Spleen (tissue), 7 donors: ENCODE measurements around the gene JAM3.

Experiments used
- CTCF ChIP-seq, 11 experiments: fragments of 200-600 bp in 7 of 11; fragments of 450-650 bp in 4 of 11; sonication (generic) in 4 of 11; IDR thresholded peaks in 8 of 11; conservative IDR thresholded peaks in 3 of 11; 1 replicate in 7 of 11; 2 replicates in 4 of 11; pipeline versions ENCODE4 v1.4.0 to v1.8.0; 2016 to 2021; ENCODE audit warnings: antibody characterized with exemption in 11 of 11, inconsistent platforms in 4 of 11, mild to moderate bottlenecking in 1 of 11
- POLR2A ChIP-seq, 3 donors: fragments of 450-650 bp; IDR thresholded peaks; one replicate each; pipeline ENCODE4 v1.5.1; 2017; ENCODE audit warnings: antibody characterized with exemption in 3 of 3, mild to moderate bottlenecking in 1 of 3
- POLR2AphosphoS5 ChIP-seq, 3 donors: sonication (generic); formaldehyde crosslinking; IDR thresholded peaks; one replicate each; pipeline ENCODE4 v1.5.1; 2017; ENCODE audit warnings: antibody characterized with exemption in 3 of 3
- donor health status: DM: no; HTN: no; CAD: no; lungs with moderate emphysema.
- donor health status: DM: no; HTN: no; CAD: no.
- donor health status: DM: no; HTN: no; CAD: no.

GRCh38 chr11:134033696-134034491, 35.0 kb upstream of the JAM3 start:
- no peak for TF ChIP-seq POLR2A (IDR thresholded peaks at IDR 0.05)
- TF ChIP-seq POLR2AphosphoS5 (IDR thresholded peaks at IDR 0.05): peak; percentile 7 to 62 (median 38)
- peak in 1 of 11 experiments; percentile 5 for TF ChIP-seq CTCF (IDR thresholded peaks at IDR 0.05 in 8 of 11, conservative IDR thresholded peaks at IDR 0.05 in 3 of 11)
